ENCODE data around the gene PTBP3. TPM values are rescaled to one million over a fixed set of nuclear protein-coding genes. Genes with fewer than 3 reads are reported as not detected.
"Not testable (repeated sequence)": the region's sequence is repeated elsewhere in the genome, so short reads cannot be mapped to it uniquely, and the experiment has no call there.

Gene PTBP3
- total RNA-seq, 1 donor from 2014 or later: 12.7 TPM

DNA sequence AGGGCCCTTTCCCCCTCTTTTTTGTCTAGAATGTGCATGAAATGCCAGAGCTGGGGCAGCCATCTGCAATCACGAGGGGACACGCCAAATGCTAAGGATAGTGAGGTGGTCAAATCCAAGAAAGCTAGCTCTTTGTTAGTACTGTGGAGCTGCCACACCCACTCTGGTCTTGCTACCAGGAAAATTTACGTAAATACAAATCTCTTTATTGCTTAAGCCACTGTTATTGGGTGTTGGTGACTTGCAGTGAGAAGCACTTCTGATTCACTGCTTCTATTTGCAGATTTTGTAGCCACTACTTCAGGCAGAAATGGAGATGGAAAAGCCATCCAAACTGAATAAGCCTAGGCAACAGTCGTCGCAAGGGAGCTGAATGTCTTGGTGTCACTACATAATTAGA, 132.7 kb downstream of the PTBP3 start:
- H3K4me1 ChIP-seq: no peaks in the 10 kb centered on the region
- no peak for DNase-seq
- no peak overlapping the region for H3K4me3 ChIP-seq
- no peaks in the 10 kb centered on the region for H3K27me3 ChIP-seq (ENCODE audit: low read depth)
- H3K9me3 ChIP-seq (replicated peaks): peaks cover 20% of the 10 kb centered on the region
- H3K27ac ChIP-seq (replicated peaks): no peak overlapping the region
- intact Hi-C loops (cut with micrococcal nuclease): no loop called here
- TF ChIP-seq, protein P1, sequence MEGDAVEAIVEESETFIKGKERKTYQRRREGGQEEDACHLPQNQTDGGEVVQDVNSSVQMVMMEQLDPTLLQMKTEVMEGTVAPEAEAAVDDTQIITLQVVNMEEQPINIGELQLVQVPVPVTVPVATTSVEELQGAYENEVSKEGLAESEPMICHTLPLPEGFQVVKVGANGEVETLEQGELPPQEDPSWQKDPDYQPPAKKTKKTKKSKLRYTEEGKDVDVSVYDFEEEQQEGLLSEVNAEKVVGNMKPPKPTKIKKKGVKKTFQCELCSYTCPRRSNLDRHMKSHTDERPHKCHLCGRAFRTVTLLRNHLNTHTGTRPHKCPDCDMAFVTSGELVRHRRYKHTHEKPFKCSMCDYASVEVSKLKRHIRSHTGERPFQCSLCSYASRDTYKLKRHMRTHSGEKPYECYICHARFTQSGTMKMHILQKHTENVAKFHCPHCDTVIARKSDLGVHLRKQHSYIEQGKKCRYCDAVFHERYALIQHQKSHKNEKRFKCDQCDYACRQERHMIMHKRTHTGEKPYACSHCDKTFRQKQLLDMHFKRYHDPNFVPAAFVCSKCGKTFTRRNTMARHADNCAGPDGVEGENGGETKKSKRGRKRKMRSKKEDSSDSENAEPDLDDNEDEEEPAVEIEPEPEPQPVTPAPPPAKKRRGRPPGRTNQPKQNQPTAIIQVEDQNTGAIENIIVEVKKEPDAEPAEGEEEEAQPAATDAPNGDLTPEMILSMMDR (IDR thresholded peaks at IDR 0.05; ENCODE audit: borderline replicate concordance): no peak
- H3K36me3 ChIP-seq: peaks cover 4% of the 10 kb centered on the region

DNA sequence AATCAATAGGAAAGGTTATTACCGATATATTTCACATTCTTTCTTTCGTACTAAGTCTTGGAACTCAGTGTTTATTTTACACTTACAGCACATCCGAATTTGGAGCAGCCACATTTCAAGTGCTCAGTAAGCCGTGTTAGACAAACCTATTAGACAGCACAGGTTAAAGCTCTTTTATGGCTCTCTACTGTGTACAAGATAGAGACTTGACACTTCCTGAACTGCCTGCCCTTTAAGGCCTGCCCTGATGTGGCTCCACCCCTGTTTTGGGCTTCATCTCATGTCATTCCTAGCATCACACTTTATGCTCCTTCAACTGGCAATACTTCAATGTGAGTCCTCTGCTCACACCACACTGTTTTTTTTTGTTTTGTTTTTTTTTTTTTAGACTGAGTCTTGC, 134.8 kb downstream of the PTBP3 start:
- H3K27me3 ChIP-seq (ENCODE audit: low read depth): no peaks in the 10 kb centered on the region
- H3K27ac ChIP-seq (replicated peaks): no peak overlapping the region
- DNase-seq: no peak
- no peak overlapping the region for H3K4me3 ChIP-seq
- H3K9me3 ChIP-seq (replicated peaks): peaks cover 16% of the 10 kb centered on the region
- H3K36me3 ChIP-seq: no peaks in the 10 kb centered on the region
- peaks cover 9% of the 10 kb centered on the region for H3K4me1 ChIP-seq
- intact Hi-C loops (cut with micrococcal nuclease): no loop called here
- TF ChIP-seq, protein P1 (IDR thresholded peaks at IDR 0.05; ENCODE audit: borderline replicate concordance): no peak

DNA sequence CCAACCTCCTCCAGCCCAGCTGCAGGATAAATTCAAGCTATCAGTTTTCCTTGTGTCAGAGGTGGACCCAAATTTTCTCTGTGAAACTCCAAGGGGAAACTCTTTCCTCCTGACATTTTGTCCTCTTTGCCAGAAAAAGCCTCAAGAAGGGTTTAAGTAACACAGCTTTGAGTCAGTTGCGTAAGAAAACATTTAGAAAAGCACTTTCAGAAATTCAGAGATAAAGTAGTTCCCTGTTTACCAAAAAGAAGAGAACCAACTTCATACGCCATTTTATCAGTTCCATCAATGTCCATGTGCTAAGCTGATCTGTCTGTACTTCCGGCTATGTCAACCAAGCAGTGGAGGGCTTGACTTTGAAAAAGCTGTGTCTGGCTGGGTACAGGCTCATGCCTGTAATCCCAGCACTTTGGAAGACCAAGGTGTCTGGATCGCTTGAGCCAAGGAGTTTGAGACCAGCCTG, 138.4 kb downstream of the PTBP3 start:
- TF ChIP-seq, protein P1 (IDR thresholded peaks at IDR 0.05; ENCODE audit: borderline replicate concordance): no peak
- H3K4me1 ChIP-seq: peaks cover 14% of the 10 kb centered on the region
- no peaks in the 10 kb centered on the region for H3K36me3 ChIP-seq
- DNase-seq: no peak
- peak overlapping the region; percentile 81 for H3K27ac ChIP-seq (replicated peaks)
- no peak overlapping the region for H3K4me3 ChIP-seq
- H3K9me3 ChIP-seq (replicated peaks): no peaks in the 10 kb centered on the region
- no peaks in the 10 kb centered on the region for H3K27me3 ChIP-seq (ENCODE audit: low read depth)
- intact Hi-C loops (cut with micrococcal nuclease): no loop called here

- H3K9me3 ChIP-seq (replicated peaks): no peaks in the 10 kb centered on the region
- intact Hi-C loops (cut with micrococcal nuclease): no loop called here
- H3K4me1 ChIP-seq: peaks cover 14% of the 10 kb centered on the region
- no peaks in the 10 kb centered on the region for H3K27me3 ChIP-seq (ENCODE audit: low read depth)
- DNase-seq: no peak
- H3K4me3 ChIP-seq: no peak overlapping the region
- H3K36me3 ChIP-seq: no peaks in the 10 kb centered on the region
- TF ChIP-seq, protein P1 (IDR thresholded peaks at IDR 0.05; ENCODE audit: borderline replicate concordance): no peak
- H3K27ac ChIP-seq (replicated peaks): peak overlapping the region; percentile 81
These were observed 139.7 kb downstream of the PTBP3 start for GRCh38 chr9:112193572-112194288.

GRCh38 chr9:112190320-112190719, 143.1 kb downstream of the PTBP3 start:
- H3K27me3 ChIP-seq (ENCODE audit: low read depth); H3K27ac ChIP-seq (replicated peaks); intact Hi-C loops (cut with micrococcal nuclease); H3K36me3 ChIP-seq; DNase-seq; H3K4me3 ChIP-seq; H3K9me3 ChIP-seq (replicated peaks): not testable (repeated sequence)
- H3K4me1 ChIP-seq: peaks cover 14% of the 10 kb centered on the region

- Histone ChIP-seq H3K4me3 (no peak overlapping the region), H3K36me3 (no peaks in the 10 kb centered on the region), H3K9me3 (replicated peaks) (no peaks in the 10 kb centered on the region), H3K4me1 (peaks cover 7% of the 10 kb centered on the region), H3K27me3 (ENCODE audit: low read depth) (no peaks in the 10 kb centered on the region), H3K27ac (replicated peaks) (no peak overlapping the region)
- DNase-seq: no peak
- intact Hi-C loops (cut with micrococcal nuclease): no loop called here
- TF ChIP-seq, protein P1 (IDR thresholded peaks at IDR 0.05; ENCODE audit: borderline replicate concordance): no peak
These were observed 144.5 kb downstream of the PTBP3 start for GRCh38 chr9:112188884-112189283.

Measured in left ventricle myocardium inferior (tissue), 1 donor.